Vagina (tissue), 2 donors: ENCODE data around the gene TMOD3. TPM values are rescaled to one million over a fixed set of nuclear protein-coding genes. Genes with fewer than 3 reads are reported as not detected.
A peak's percentile ranks its signal among the peaks of the same experiment; 100 is the strongest.

Source experiments
- DNase-seq, 2 donors: peaks; one replicate each; pipeline ENCODE4 v3.0.0-alpha.2; 2017; ENCODE audit errors: extremely low spot score in 2 of 2
- H3K27ac ChIP-seq: fragments of 200-600 bp; sonication (generic); one replicate; pipeline ENCODE4 v1.5.1; 2019
- H3K27me3 ChIP-seq: fragments of 200-600 bp; sonication (generic); one replicate; pipeline ENCODE4 v1.5.1; 2019
- H3K36me3 ChIP-seq, 2 donors: fragments of 200-600 bp; sonication (generic); one replicate each; pipeline ENCODE4 v1.5.1; 2017 to 2019
- H3K4me1 ChIP-seq: fragments of 200-600 bp; sonication (generic); one replicate; pipeline ENCODE4 v1.5.1; 2019
- H3K4me3 ChIP-seq, 2 donors: fragments of 200-600 bp; sonication (generic); 1 replicate in 1 of 2; 2 replicates in 1 of 2; pipeline ENCODE4 v1.5.1; 2016 to 2019
- H3K9me3 ChIP-seq: fragments of 200-600 bp; sonication (generic); one replicate; pipeline ENCODE4 v1.5.1; 2019
- POLR2A ChIP-seq, 2 donors: fragments of 450-650 bp; IDR thresholded peaks; one replicate each; pipeline ENCODE4 v1.6.1; 2017; ENCODE audit warnings: antibody characterized with exemption in 2 of 2, mild to moderate bottlenecking in 2 of 2, moderate library complexity in 2 of 2
- POLR2AphosphoS5 ChIP-seq, 2 donors: sonication (generic); formaldehyde crosslinking; IDR thresholded peaks; one replicate each; pipeline ENCODE4 v1.9.0; 2017; ENCODE audit warnings: antibody characterized with exemption in 2 of 2, mild to moderate bottlenecking in 2 of 2, low read depth in 1 of 2; ENCODE audit not compliant: insufficient read depth in 1 of 2
- intact Hi-C: fragments of 100-400 bp; cut with DNase I; formaldehyde crosslinking; loops from one replicate; pipeline ENCODE4 v1.15.1; 2023
- total RNA-seq: library from RNA; depleted of rRNA; stranded (reverse); fragments of >200 nt; gene quantifications from one replicate; pipeline ENCODE4 v1.2.3, GENCODE V29; 2016
- TF ChIP-seq, protein P1 (sequence below), 3 experiments: fragments of 450-650 bp in 2 of 3; fragments of 200-600 bp in 1 of 3; sonication (generic) in 1 of 3; IDR thresholded peaks; one replicate each; pipeline ENCODE4 v1.5.1; 2017 to 2019; ENCODE audit warnings: antibody characterized with exemption in 3 of 3, mild to moderate bottlenecking in 2 of 3, moderate library complexity in 2 of 3

The TMOD3 gene
- total RNA-seq, 1 donor from 2014 or later: 28.5 TPM

GRCh38 chr15:51842852-51843737, 13.6 kb downstream of the TMOD3 start:
- H3K36me3 ChIP-seq: no peaks in the 10 kb centered on the region
- H3K27ac ChIP-seq: peak overlapping the region; percentile 21
- H3K27me3 ChIP-seq: no peaks in the 10 kb centered on the region
- H3K4me1 ChIP-seq: peaks cover 86% of the 10 kb centered on the region
- intact Hi-C loops: no loop called here
- TF ChIP-seq, protein P1, sequence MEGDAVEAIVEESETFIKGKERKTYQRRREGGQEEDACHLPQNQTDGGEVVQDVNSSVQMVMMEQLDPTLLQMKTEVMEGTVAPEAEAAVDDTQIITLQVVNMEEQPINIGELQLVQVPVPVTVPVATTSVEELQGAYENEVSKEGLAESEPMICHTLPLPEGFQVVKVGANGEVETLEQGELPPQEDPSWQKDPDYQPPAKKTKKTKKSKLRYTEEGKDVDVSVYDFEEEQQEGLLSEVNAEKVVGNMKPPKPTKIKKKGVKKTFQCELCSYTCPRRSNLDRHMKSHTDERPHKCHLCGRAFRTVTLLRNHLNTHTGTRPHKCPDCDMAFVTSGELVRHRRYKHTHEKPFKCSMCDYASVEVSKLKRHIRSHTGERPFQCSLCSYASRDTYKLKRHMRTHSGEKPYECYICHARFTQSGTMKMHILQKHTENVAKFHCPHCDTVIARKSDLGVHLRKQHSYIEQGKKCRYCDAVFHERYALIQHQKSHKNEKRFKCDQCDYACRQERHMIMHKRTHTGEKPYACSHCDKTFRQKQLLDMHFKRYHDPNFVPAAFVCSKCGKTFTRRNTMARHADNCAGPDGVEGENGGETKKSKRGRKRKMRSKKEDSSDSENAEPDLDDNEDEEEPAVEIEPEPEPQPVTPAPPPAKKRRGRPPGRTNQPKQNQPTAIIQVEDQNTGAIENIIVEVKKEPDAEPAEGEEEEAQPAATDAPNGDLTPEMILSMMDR (IDR thresholded peaks at IDR 0.05): no peak
- TF ChIP-seq POLR2A (IDR thresholded peaks at IDR 0.05): no peak
- TF ChIP-seq POLR2AphosphoS5 (IDR thresholded peaks at IDR 0.05; ENCODE audit: insufficient read depth in 1 of 2, low read depth in 1 of 2): no peak
- no peak for DNase-seq
- H3K9me3 ChIP-seq: no peaks in the 10 kb centered on the region
- H3K4me3 ChIP-seq: no peak overlapping the region

DNA sequence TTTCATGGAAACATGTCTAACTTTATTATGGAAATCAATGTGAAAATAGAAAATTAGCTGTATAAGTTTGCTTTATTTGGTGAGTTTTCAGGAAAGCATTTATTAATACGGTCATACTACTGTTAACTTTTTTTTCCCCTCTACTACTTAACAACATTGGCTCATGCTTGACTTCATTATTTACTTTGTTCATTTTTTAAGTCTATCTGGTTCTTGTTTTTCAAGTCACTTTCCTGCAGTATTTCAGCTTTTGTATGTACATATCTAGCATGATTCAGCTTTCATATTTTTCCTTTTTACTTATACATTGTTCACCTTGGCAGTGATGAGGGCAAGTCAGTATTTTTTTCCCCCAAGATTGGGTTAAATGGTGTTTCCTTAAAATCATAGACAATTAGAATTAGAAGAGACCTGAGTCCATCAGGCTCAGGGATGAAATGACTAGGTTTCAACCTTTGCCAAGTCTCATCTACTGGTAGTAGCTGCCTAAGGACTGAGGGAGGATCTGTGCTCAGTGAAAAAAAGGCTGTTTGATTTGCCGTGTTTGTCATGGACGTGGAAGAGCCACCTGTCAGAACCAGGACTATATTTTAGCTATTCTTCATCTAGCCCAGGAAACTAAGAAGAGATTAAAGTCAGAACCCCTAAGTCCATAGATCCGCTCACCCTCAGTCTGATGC, 15.4 kb downstream of the TMOD3 start:
- H3K4me1 ChIP-seq: peaks cover 91% of the 10 kb centered on the region
- intact Hi-C loops: no loop called here

DNA sequence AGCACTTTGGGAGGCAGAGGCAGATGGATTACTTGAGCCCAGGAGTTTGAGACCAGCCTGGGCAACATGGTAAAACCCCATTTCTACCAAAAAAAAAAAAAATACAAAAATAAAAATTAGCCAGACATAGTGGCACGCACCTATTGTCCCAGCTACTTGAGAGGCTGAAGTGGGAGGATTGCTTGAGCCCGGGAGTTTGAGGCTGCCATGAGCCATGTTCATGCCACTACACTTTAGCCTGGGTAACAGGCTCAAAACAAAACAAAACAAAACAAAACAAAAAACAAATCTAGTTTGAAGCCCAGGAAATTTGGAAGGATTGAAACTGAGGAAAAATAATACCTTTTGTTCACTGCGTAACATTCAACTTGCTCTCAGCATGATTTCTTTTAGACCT, 16.6 kb downstream of the TMOD3 start:
- Histone ChIP-seq H3K4me3 (no peak overlapping the region), H3K27me3 (no peaks in the 10 kb centered on the region), H3K9me3 (no peaks in the 10 kb centered on the region), H3K4me1 (peaks cover 98% of the 10 kb centered on the region), H3K27ac (peak overlapping the region; percentile 65), H3K36me3 (no peaks in the 10 kb centered on the region)
- no peak for DNase-seq
- TF ChIP-seq POLR2AphosphoS5 (IDR thresholded peaks at IDR 0.05; ENCODE audit: insufficient read depth in 1 of 2, low read depth in 1 of 2) (no peak), POLR2A (IDR thresholded peaks at IDR 0.05) (no peak)
- TF ChIP-seq, protein P1 (IDR thresholded peaks at IDR 0.05): no peak
- intact Hi-C loops: no loop called here

More for the DNA sequence above, 15.4 kb downstream of the TMOD3 start:
- H3K4me3 ChIP-seq: no peak overlapping the region
- no peaks in the 10 kb centered on the region for H3K36me3 ChIP-seq
- TF ChIP-seq POLR2AphosphoS5 (IDR thresholded peaks at IDR 0.05; ENCODE audit: insufficient read depth in 1 of 2, low read depth in 1 of 2) (no peak), POLR2A (IDR thresholded peaks at IDR 0.05) (no peak)
- TF ChIP-seq, protein P1 (IDR thresholded peaks at IDR 0.05): no peak
- no peaks in the 10 kb centered on the region for H3K27me3 ChIP-seq
- peak overlapping the region; percentile 65 for H3K27ac ChIP-seq
- DNase-seq: no peak
- no peaks in the 10 kb centered on the region for H3K9me3 ChIP-seq

GRCh38 chr15:51846463-51847230, 17.2 kb downstream of the TMOD3 start:
- Histone ChIP-seq H3K4me1 (peaks cover 92% of the 10 kb centered on the region), H3K27ac (peak overlapping the region; percentile 65), H3K4me3 (no peak overlapping the region), H3K27me3 (no peaks in the 10 kb centered on the region), H3K9me3 (no peaks in the 10 kb centered on the region), H3K36me3 (no peaks in the 10 kb centered on the region)
- DNase-seq: no peak
- TF ChIP-seq POLR2AphosphoS5 (IDR thresholded peaks at IDR 0.05; ENCODE audit: insufficient read depth in 1 of 2, low read depth in 1 of 2) (peak in 1 of 2 donors; percentile 73), POLR2A (IDR thresholded peaks at IDR 0.05) (no peak)
- intact Hi-C loops: no loop called here

DNA sequence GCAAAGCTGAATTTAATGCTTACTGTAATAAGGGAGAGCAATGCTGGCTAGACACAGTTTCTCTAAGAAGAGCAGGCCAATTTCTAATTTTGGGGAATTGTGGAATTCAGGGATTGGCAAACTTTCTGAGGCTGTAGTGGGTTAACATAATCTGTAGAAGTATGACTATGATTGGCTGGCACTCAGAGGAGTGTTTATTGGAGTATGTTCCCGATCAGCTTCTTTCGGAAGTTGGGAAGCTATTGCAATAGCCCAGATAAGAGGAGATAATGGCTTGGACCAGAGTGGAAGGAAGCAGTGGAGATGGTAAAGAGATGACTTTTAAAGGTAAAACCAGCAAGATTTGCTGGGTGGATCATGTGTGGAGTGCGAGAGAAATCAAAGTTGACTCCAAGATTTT, 19.4 kb downstream of the TMOD3 start:
- no peak for DNase-seq
- Histone ChIP-seq H3K4me3 (no peak overlapping the region), H3K36me3 (no peaks in the 10 kb centered on the region), H3K27ac (no peak overlapping the region), H3K9me3 (no peaks in the 10 kb centered on the region), H3K27me3 (no peaks in the 10 kb centered on the region), H3K4me1 (peaks cover 72% of the 10 kb centered on the region)
- TF ChIP-seq POLR2A (IDR thresholded peaks at IDR 0.05) (no peak), POLR2AphosphoS5 (IDR thresholded peaks at IDR 0.05; ENCODE audit: insufficient read depth in 1 of 2, low read depth in 1 of 2) (no peak)
- TF ChIP-seq, protein P1 (IDR thresholded peaks at IDR 0.05): no peak
- intact Hi-C loops: no loop called here
